Calu3 (cell line): ENCODE data around the gene KIAA1217. TPM values are rescaled to one million over a fixed set of nuclear protein-coding genes. Genes with fewer than 3 reads are reported as not detected.

ENCODE experiments used
- BruUV-seq: library from RNA; stranded (reverse); fragments of 400-500 nt; replicated peaks from 2 replicates; lab custom pipeline; 2021; lab: Mats Ljungman, UMichigan
- CTCF ChIA-PET: fragments of 300-600 bp; sonication (Branson Sonifier 250); formaldehyde crosslinking; loops from one replicate; lab custom pipeline; 2022; ENCODE audit warnings: antibody characterized with exemption; lab: Charles Lee
- DNase-seq: peaks from one replicate; pipeline ENCODE4 v3.0.0; 2022
- H3K27ac Mint-ChIP-seq: one replicate; pipeline ENCODE4 v1.8.0; 2022; ENCODE audit warnings: mixed read lengths; ENCODE audit not compliant: unreplicated experiment
- H3K27me3 Mint-ChIP-seq: one replicate; pipeline ENCODE4 v1.8.0; 2022; ENCODE audit warnings: mixed read lengths; ENCODE audit not compliant: unreplicated experiment
- H3K36me3 Mint-ChIP-seq: one replicate; pipeline ENCODE4 v1.8.0; 2022; ENCODE audit warnings: mild to moderate bottlenecking, moderate library complexity, mixed read lengths; ENCODE audit not compliant: insufficient read depth, unreplicated experiment
- H3K4me1 Mint-ChIP-seq: one replicate; pipeline ENCODE4 v1.8.0; 2022; ENCODE audit warnings: mild to moderate bottlenecking, low read depth, mixed read lengths; ENCODE audit not compliant: unreplicated experiment
- H3K4me3 Mint-ChIP-seq: one replicate; pipeline ENCODE4 v1.8.0; 2022; ENCODE audit warnings: mild to moderate bottlenecking, low read depth, moderate library complexity, mixed read lengths; ENCODE audit not compliant: unreplicated experiment
- H3K9me3 Mint-ChIP-seq: one replicate; pipeline ENCODE4 v1.8.0; 2022; ENCODE audit warnings: low read depth, mixed read lengths; ENCODE audit not compliant: unreplicated experiment
- CTCF ChIP-seq: fragments of 200-600 bp; IDR thresholded peaks from one replicate; pipeline ENCODE4 v1.8.0; 2022; ENCODE audit warnings: antibody characterized with exemption; ENCODE audit not compliant: unreplicated experiment
- intact Hi-C: fragments of 100-400 bp; cut with micrococcal nuclease; formaldehyde crosslinking; loops from one replicate; pipeline ENCODE4 v1.10.0; 2022; ENCODE audit not compliant: unreplicated experiment
- total RNA-seq: library from RNA; stranded (reverse); gene quantifications from 2 replicates; pipeline ENCODE4 v1.2.3, GENCODE V29; 2022

The KIAA1217 gene
- total RNA-seq, 1 experiment from 2014 or later: 46.2 TPM

- no peak for TF ChIP-seq CTCF
- Mint-ChIP-seq H3K36me3 (no peaks in the 10 kb centered on the region), H3K27ac (peak overlapping the region; percentile 76), H3K27me3 (no peaks in the 10 kb centered on the region), H3K4me3 (peak overlapping the region; percentile 46), H3K4me1 (peaks cover 26% of the 10 kb centered on the region), H3K9me3 (no peaks in the 10 kb centered on the region)
- intact Hi-C loops: loop anchor here (5.0 to 10.0 kb wide), 2 partner anchors 107 to 139 kb away; partner anchors contain the start of gene KIAA1217
- CTCF ChIA-PET: interaction anchor here (0.6 kb wide), 1 partner anchor 19 kb away, joined by 5 read pairs; no protein-coding TSS in a partner anchor
- no TSS peak for BruUV-seq
- DNase-seq: peak; percentile 34
Observed at GRCh38 chr10:24344279-24344678, 135.3 kb downstream of the KIAA1217 start.

DNA sequence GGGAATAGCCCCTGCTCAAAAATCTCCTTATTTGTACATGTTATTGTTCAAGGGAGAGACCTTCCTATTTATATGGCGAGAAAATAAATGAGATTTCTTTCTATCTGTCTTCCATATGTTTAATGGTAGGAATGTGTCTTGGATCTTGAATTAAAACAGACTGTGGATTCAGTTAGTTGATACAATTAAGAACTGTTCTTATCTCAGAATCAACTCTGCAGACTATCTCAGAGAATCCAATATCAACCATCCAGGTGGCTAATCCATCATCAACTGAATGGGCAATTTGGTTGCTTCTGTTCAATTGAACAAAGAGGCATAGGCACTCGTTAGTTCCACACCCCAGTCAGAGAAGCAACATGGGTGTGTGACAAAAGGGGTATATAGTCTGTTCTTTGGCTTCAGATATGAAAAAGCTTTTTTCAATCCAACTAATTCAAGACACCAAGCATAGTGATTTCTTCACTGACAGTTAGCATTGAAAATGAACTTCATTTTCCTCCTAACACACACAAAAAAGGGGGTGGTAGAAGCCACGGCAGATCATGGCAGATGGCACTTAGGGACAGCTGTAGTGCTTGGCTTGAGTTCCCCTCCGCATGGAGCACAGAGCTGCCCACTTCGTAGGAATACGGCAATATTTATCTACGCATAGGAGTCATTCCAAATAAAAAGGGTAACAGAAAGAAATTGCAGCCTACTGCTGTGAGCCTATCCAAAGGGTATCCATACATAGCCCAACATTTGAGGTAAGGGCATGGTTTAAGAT, 135.9 kb downstream of the KIAA1217 start:
- Mint-ChIP-seq H3K27me3 (no peaks in the 10 kb centered on the region), H3K4me1 (peaks cover 32% of the 10 kb centered on the region), H3K36me3 (no peaks in the 10 kb centered on the region), H3K27ac (peak overlapping the region; percentile 76), H3K9me3 (no peaks in the 10 kb centered on the region), H3K4me3 (peak overlapping the region; percentile 46)
- no peak for TF ChIP-seq CTCF
- CTCF ChIA-PET: interaction anchor here (0.6 kb wide), 1 partner anchor 19 kb away, joined by 5 read pairs; no protein-coding TSS in a partner anchor
- intact Hi-C loops: loop anchor here (5.0 to 10.0 kb wide), 2 partner anchors 108 to 140 kb away; partner anchors contain the start of gene KIAA1217
- no TSS peak for BruUV-seq
- no peak for DNase-seq

DNA sequence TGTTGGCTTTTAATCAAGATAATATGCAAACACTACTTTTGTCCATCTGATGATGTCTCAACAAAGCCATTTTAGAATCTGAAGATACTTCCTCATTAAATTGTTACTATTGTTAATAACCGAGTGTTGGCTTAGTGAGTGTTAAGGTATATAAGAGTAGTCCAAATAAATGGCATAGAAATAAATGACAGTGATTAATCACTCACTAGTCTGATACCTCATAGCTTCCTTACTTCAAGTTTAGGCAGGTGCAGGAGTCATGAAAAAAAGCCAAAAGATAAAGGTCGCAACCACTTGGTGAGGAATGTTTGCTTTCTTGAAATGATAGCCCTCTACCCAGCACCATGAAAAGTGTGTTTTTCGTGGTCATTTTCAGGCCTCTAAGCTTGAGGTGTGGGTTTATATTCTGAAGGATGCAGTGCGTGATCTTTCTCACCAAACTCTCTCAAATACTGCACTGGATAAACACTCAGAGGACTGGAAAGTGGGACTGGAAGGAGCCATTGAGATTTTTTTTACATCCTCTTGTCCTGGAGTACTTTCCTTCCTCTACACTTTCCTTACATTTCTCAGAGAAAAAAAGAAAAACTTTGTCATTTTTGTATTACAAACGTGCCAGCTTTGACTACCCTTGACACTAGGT, 138.1 kb downstream of the KIAA1217 start:
- CTCF ChIA-PET: no interaction called here
- no peak for TF ChIP-seq CTCF
- peaks cover 53% of the 10 kb centered on the region for H3K4me1 Mint-ChIP-seq
- DNase-seq: no peak
- no peak overlapping the region for H3K27ac Mint-ChIP-seq
- BruUV-seq: no TSS peak
- no peaks in the 10 kb centered on the region for H3K36me3 Mint-ChIP-seq
- H3K9me3 Mint-ChIP-seq: no peaks in the 10 kb centered on the region
- H3K27me3 Mint-ChIP-seq: no peaks in the 10 kb centered on the region
- intact Hi-C loops: loop anchor here (10.0 kb wide), 1 partner anchor 142 kb away; the partner anchor contains the start of gene KIAA1217
- H3K4me3 Mint-ChIP-seq: no peak overlapping the region

DNA sequence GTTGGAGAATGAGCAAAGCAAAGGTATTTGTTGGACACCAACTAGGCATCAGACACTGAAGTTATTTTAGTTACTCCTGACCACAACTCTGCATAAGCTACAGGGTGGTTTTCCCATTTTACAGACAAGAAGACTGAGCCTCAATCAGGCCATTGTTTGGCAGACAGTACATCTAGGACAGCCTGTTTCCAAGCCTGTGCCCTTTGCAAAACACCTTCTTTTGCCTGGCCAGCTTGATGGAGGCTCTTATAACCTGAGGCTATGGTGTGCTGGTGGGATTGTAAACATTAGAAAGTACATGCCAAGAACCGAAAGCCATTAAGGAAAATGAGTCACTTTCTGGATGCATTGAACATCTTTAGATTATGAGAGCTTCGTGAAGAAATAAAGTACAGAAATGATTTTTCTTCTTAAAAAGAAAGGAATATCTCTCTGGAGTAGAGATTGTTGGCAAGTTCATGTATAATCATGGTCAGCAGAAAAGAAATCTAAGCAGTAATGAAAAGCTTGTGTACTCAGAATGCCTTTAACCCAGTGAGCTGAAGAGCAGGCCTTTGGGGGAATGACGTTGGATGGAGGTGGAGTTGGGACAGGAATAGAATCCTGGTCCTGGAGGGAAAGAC, 140.6 kb downstream of the KIAA1217 start:
- Mint-ChIP-seq H3K36me3 (no peaks in the 10 kb centered on the region), H3K27me3 (no peaks in the 10 kb centered on the region), H3K4me1 (peaks cover 40% of the 10 kb centered on the region), H3K9me3 (no peaks in the 10 kb centered on the region), H3K27ac (no peak overlapping the region), H3K4me3 (no peak overlapping the region)
- no TSS peak for BruUV-seq
- CTCF ChIA-PET: no interaction called here
- no peak for DNase-seq
- intact Hi-C loops: loop anchor here (10.0 kb wide), 1 partner anchor 145 kb away; the partner anchor contains the start of gene KIAA1217
- TF ChIP-seq CTCF: no peak
